Upper lobe of left lung (tissue), 6 donors: ENCODE data around the gene FAXDC2. TPM values are rescaled to one million over a fixed set of nuclear protein-coding genes. Genes with fewer than 3 reads are reported as not detected.

Experiments
- ATAC-seq, 2 donors: fragments of 200-7000 bp; cut with Tn5 transposase; one replicate each; pipeline ENCODE4 v1.9.1; 2022; ENCODE audit warnings: mild to moderate bottlenecking in 2 of 2, moderate library complexity in 2 of 2; ENCODE audit not compliant: low FRiP score in 2 of 2
- DNase-seq, 2 donors: peaks; one replicate each; pipeline ENCODE4 v3.0.0-alpha.2; 2019 to 2020
- H3K27ac ChIP-seq, 4 donors: fragments of 200-600 bp; sonication (generic); one replicate each; pipeline ENCODE4 v1.5.1; 2016 to 2019
- H3K27me3 ChIP-seq, 4 donors: fragments of 200-600 bp; sonication (generic); one replicate each; pipeline ENCODE4 v1.5.1; 2017 to 2019
- H3K36me3 ChIP-seq, 4 donors: fragments of 200-600 bp; sonication (generic); one replicate each; pipeline ENCODE4 v1.5.1; 2016 to 2019
- H3K4me1 ChIP-seq, 4 donors: fragments of 200-600 bp; sonication (generic); one replicate each; pipeline ENCODE4 v1.5.1; 2018 to 2019
- H3K4me3 ChIP-seq, 4 donors: fragments of 200-600 bp; sonication (generic); one replicate each; pipeline ENCODE4 v1.5.1; 2017 to 2019; ENCODE audit warnings: mild to moderate bottlenecking in 2 of 4, moderate library complexity in 1 of 4
- H3K9me3 ChIP-seq, 4 donors: fragments of 200-600 bp; sonication (generic); one replicate each; pipeline ENCODE4 v1.5.1; 2018 to 2019
- CTCF ChIP-seq, 6 experiments: fragments of 450-650 bp in 4 of 6; fragments of 200-600 bp in 2 of 6; sonication (generic) in 2 of 6; IDR thresholded peaks; one replicate each; pipeline ENCODE4 v1.5.1; 2016 to 2019; ENCODE audit warnings: antibody characterized with exemption in 6 of 6
- EP300 ChIP-seq, 4 donors: sonication (generic); formaldehyde crosslinking; IDR thresholded peaks; one replicate each; pipeline ENCODE4 v1.5.1; 2017; ENCODE audit warnings: antibody characterized with exemption in 4 of 4, control low read depth in 2 of 4
- POLR2A ChIP-seq, 4 donors: fragments of 450-650 bp; IDR thresholded peaks; one replicate each; pipeline ENCODE4 v1.5.1; 2016 to 2017; ENCODE audit warnings: antibody characterized with exemption in 4 of 4, mild to moderate bottlenecking in 2 of 4
- POLR2AphosphoS5 ChIP-seq, 2 donors: sonication (generic); formaldehyde crosslinking; IDR thresholded peaks; one replicate each; pipeline ENCODE4 v1.5.1; 2017; ENCODE audit warnings: antibody characterized with exemption in 2 of 2
- WGBS, 2 donors: methylation state at CpG; one replicate each; pipeline ENCODE4 v1.1.5; 2017 to 2018; 5-methylcytosine and 5-hydroxymethylcytosine counted together
- total RNA-seq, 6 donors: library from RNA; depleted of rRNA in 4 of 6; stranded (reverse); fragments of >200 nt in 4 of 6; gene quantifications; one replicate each; pipeline versions ENCODE4 v1.1.0 to v1.2.1, GENCODE V29; 2016 to 2021
- donor health status: DM: no; HTN: no; CAD: no; lungs with moderate emphysema.
- donor health status: DM: no; HTN: yes; CAD: no; lungs with severe emphysema.

The FAXDC2 gene
- total RNA-seq, 6 donors from 2014 or later = 41.7 to 147 (median 60.2) TPM

- Histone ChIP-seq H3K27ac (peak overlapping the region in 1 of 4 donors; percentile 12), H3K36me3 (peaks cover under 1 to 86% (median 36%) of the 10 kb centered on the region in 4 donors), H3K9me3 (no peaks in the 10 kb centered on the region), H3K27me3 (no peaks in the 10 kb centered on the region), H3K4me3 (no peak overlapping the region), H3K4me1 (peaks cover 12 to 24% (median 21%) of the 10 kb centered on the region in 4 donors)
- no peak for ATAC-seq
- DNase-seq = no peak
- TF ChIP-seq POLR2AphosphoS5 (IDR thresholded peaks at IDR 0.05) (no peak), CTCF (IDR thresholded peaks at IDR 0.05) (no peak), EP300 (IDR thresholded peaks at IDR 0.05) (no peak)
Observed at GRCh38 chr5:154896562-154897165, 46.3 kb upstream of the FAXDC2 start.

- ATAC-seq (no peak), DNase-seq (no peak)
- Histone ChIP-seq H3K4me1 (peaks cover 12 to 24% (median 21%) of the 10 kb centered on the region in 4 donors), H3K4me3 (peak overlapping the region in 1 of 4 donors; percentile 8), H3K27me3 (no peaks in the 10 kb centered on the region), H3K27ac (peak overlapping the region in 3 of 4 donors; percentile 4 to 16 (median 12)), H3K36me3 (peaks cover 8 to 86% (median 42%) of the 10 kb centered on the region in 4 donors), H3K9me3 (no peaks in the 10 kb centered on the region)
- 78 to 84% methylated on average over 14 of the region's 14 CpGs for WGBS, 2 donors
- TF ChIP-seq POLR2AphosphoS5 (IDR thresholded peaks at IDR 0.05) (no peak), POLR2A (IDR thresholded peaks at IDR 0.05) (no peak), EP300 (IDR thresholded peaks at IDR 0.05) (no peak), CTCF (IDR thresholded peaks at IDR 0.05) (no peak)
Observed at GRCh38 chr5:154895606-154896561, 45.5 kb upstream of the FAXDC2 start.

DNA sequence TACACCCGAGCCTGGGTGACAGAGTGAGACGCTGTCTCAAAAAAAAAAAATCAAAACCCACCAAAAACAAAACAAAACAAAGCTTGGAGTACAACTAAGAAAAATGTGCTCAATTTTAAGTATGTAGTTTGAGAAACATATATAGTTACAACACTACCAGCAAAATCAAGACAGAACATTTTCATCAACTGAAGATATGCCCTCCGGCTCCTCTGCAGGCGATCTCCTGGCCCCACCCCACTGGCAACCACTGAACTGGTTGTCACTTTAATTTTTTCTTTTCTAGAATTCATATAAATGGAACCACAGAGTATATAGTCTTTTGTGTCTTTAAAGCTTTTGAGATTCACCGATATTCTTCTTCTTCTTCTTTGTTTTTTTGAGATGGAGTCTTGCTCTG lies 43.0 kb upstream of the FAXDC2 start:
- H3K4me3 ChIP-seq = no peak overlapping the region
- TF ChIP-seq POLR2AphosphoS5 (IDR thresholded peaks at IDR 0.05) = no peak
- no peak for TF ChIP-seq EP300 (IDR thresholded peaks at IDR 0.05)
- no peak for TF ChIP-seq CTCF (IDR thresholded peaks at IDR 0.05)
- no peak for TF ChIP-seq POLR2A (IDR thresholded peaks at IDR 0.05)
- DNase-seq (no peak), ATAC-seq (no peak)
- no peaks in the 10 kb centered on the region for H3K9me3 ChIP-seq
- H3K27me3 ChIP-seq = no peaks in the 10 kb centered on the region
- 76 to 86% methylated on average over 5 of the region's 5 CpGs for WGBS, 2 donors
- peaks cover 4 to 10% (median 5%) of the 10 kb centered on the region in 4 donors for H3K4me1 ChIP-seq
- no peak overlapping the region for H3K27ac ChIP-seq
- H3K36me3 ChIP-seq = peaks cover 20 to 95% (median 60%) of the 10 kb centered on the region in 4 donors

GRCh38 chr5:154892369-154892771 lies 42.0 kb upstream of the FAXDC2 start:
- ATAC-seq = no peak
- WGBS, 2 donors = 77 to 79% methylated on average over 12 to 13 of the region's 13 CpGs
- DNase-seq = no peak
- Histone ChIP-seq H3K9me3 (no peaks in the 10 kb centered on the region), H3K4me1 (peaks cover 0 to 6% (median 0%) of the 10 kb centered on the region in 4 donors), H3K36me3 (peaks cover 28 to 95% (median 67%) of the 10 kb centered on the region in 4 donors), H3K27me3 (no peaks in the 10 kb centered on the region), H3K4me3 (no peak overlapping the region), H3K27ac (peak overlapping the region in 1 of 4 donors; percentile 49)
- TF ChIP-seq POLR2A (IDR thresholded peaks at IDR 0.05) (no peak), POLR2AphosphoS5 (IDR thresholded peaks at IDR 0.05) (peak in 1 of 2 donors; percentile 23), CTCF (IDR thresholded peaks at IDR 0.05) (no peak)
